Right ventricle myocardium inferior (tissue), 1 donor: Measurements from ENCODE around the gene MARK4. TPM values are rescaled to one million over a fixed set of nuclear protein-coding genes. Genes with fewer than 3 reads are reported as not detected.
"Not testable (repeated sequence)": the region's sequence is repeated elsewhere in the genome, so short reads cannot be mapped to it uniquely, and the experiment has no call there.

Experiments used
- ATAC-seq: fragments of 200-7000 bp; cut with Tn5 transposase; one replicate; pipeline ENCODE4 v1.9.1; 2020; ENCODE audit warnings: mild to moderate bottlenecking, moderate library complexity
- DNase-seq: peaks from one replicate; pipeline ENCODE4 v3.0.0; 2021; ENCODE audit errors: missing footprints
- intact Hi-C: fragments of 100-400 bp; cut with DNase I; formaldehyde crosslinking; loops from one replicate; pipeline ENCODE4 v1.11.0; 2022
- total RNA-seq: library from RNA; stranded (reverse); fragmentation: NEBNext Ultra II Directional; extraction: Animal tissue kit (Norgen Biotek cat#: 25700); gene quantifications from one replicate; pipeline ENCODE4 v1.2.1, GENCODE V29; 2021
- donor health status: DM: no; HTN: yes; CAD: no; lungs with severe emphysema.

The MARK4 gene
- total RNA-seq, 1 donor from 2014 or later, result 24.8 TPM

DNA sequence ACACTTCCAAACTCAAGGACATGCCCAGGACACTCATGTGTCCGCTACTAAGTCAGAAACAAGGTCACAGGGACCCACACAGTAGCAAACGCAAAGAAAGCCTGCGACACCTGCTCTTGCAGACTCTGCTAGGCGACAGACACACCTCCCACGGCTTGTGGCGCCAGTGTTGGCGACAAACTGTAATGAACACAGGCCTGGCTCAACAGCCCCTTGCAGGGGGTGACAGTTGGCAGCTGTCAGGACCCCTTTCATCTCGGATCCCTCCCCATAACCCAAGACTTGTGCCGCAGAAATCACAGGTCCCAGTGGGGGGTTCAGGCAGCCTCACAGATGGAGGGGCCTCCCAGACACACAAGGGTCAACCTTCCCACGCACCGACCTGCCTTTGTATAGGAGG lies 71.2 kb downstream of the MARK4 start:
- intact Hi-C loops, result no loop called here
- peak; percentile 68 for DNase-seq
- no peak for ATAC-seq

DNA sequence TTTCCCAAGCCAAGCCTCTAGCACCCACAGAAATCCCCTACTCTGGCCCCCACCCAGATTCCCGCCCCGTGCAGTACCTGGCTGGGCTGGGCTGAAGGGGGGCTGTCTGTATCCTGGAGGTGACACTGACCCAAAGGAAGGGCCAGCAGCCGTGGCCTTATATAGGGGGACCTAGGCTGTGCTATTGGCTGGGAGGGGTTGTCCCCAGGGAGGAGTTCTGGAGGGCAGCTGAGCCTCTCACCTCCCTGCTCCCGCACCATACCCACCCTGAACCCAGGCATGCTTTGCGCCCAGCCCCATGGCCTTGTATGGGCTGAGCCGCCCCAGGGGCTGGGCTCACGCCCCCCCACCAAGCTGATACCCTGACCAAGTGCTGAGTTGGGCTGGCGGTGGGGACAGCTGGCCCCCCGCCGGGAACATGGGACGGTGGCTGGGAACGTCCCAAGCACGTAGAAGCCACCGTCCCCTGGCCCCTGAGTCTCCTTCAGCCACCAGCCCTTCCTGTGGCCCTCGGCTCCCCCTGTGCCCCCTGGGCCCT lies 71.7 kb downstream of the MARK4 start, which contains the start of gene CKM:
TSS of gene CKM (minus strand) at position 132 of the 538 bp plus-strand sequence. CDS start 3,162 bp downstream, outside the sequence.
- intact Hi-C loops, result no loop called here
- peak; percentile 90 for DNase-seq
- peak; percentile 83 for ATAC-seq

DNA sequence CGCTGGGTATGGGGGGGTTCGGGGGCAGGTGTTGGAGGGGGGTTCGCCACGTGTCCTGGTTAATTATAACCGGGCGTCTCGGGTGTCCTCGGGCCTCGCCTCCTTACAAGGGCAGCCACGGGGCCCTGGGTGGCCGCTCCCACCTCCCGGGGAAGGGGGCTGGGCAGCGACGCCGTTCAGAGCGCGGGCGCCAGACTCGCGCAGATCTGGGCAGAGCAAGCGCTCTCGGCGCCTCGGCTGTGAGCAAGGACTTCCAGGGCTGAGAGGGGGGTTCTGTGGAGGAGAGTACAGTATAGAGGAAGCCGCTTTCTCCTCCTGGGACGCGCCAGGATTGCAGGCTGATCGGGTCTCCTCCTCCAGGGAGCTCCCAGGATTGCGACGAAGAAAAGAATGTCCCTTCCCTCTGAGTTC lies 72.6 kb downstream of the MARK4 start:
- ATAC-seq (peak; percentile 78), DNase-seq (peak; percentile 84)
- intact Hi-C loops, result no loop called here

DNA sequence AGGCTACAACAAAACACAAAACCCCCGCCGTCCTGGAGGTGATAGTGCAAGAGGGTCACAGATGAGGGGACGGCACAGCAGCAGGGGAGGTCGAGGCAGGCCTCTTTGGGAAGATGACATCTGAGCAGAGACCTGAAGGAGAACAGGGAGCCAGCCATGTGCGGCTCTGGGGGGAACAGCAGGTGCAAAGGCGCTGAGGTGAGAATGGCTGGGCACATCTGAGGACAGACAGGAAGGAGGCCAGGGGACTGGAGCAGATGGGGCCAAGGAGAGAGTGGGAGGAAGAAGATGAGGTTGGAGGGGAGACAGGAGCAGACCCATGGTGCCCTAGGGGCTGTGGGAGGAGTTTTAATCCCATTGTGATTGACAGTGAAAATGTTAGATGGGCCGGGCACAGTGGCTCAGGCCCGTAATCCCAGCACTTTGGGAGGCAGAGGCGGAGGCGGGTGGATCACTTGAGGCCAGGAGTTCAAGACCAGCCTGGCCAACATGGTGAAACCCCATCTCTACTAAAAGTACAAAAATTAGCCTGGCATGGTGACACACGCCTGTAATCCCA lies 73.4 kb downstream of the MARK4 start:
- intact Hi-C loops, result no loop called here
- no peak for ATAC-seq
- DNase-seq, result peak; percentile 33

DNA sequence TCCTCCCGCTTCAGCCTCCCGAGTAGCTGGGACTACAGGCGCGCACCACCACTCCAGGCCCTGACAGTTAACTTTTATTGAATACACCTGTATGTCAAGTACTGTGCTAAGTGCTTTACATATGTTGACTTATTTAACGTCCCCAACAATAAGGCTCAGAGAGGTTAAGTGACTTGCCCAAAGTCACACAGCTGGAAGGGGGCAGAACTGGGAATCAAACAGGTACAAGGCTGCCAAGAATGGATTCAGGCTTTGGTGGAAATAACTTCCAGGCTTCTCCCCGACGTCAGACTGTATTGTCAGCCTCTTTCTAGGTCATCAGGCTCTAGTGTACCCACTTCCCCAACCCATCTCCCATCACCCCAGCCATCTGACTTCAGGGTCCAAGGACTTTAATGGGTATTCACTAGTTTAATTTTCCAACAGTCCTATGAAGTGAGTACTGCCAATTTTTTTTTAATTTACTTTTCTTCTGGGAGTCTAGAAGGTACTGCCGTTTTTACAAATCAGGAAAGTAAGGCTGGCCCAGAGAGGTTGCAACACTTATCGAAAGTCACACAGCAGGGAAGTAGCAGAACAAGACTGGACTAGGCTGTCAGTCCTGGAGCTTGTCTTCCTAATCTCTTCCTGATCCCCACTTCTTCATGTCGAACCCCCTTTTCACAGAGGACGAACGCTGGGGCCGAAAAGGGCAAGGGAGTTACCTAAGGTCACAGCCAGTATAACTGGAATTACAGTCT lies 76.5 kb downstream of the MARK4 start:
- intact Hi-C loops, result no loop called here
- ATAC-seq (no peak), DNase-seq (no peak)

DNA sequence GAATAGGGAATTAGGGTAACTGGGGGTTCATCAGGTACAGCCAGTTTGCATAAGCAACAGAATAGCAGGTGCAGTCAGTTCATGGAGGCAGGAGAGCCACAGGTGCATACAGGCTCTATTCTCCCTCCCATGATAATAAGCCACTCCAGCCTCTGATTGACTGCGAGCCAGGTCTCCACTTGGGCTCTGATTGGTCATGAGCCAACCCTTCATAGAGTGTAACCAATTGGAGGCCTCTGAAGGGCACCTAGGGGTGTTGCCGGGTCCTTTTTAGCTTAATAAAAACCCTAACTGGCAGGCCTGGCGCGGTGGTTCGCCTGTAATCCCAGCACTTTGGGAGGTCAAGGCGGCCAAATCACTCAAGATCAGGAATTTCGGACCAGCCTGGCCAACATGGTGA lies 80.3 kb downstream of the MARK4 start:
- no peak for ATAC-seq
- intact Hi-C loops, result loop anchor here (10.0 kb wide), 1 partner anchor 427 kb away; the partner anchor contains the start of gene APOE

DNA sequence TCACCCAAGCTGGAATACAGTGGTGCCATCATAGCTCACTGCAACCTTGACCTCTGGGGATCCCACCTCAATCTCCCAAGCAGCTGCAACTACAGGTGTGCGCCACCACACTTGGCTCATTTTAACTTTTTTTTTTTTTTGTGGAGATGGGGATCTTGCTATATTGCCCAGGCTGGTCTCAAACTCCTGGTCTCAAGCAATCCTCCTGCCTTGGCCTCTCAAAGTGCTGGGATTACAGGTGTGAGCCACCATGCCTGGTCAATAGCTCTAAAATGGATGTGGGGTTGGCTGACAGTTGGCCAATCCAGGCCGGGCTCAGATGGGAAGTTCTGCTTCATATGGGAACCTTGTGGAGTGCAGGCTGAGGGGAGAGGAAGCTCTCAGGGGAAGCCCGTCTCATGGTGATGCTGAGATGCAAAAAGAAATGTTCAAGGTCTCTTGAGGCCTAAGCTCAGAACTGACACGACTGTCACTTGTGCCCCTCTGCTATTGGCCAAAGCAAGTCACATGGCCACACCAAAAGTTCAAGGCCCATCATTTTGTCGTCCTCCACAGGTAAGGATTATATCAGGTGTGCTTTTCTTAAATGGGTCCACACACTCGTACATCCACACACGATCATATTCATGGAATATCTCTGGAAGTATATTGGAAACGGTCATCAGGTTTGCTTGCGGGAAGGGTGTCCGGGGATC lies 82.7 kb downstream of the MARK4 start:
- no peak for DNase-seq
- ATAC-seq, result no peak
- intact Hi-C loops, result loop anchor here (10.0 kb wide), 1 partner anchor 429 kb away; the partner anchor contains the start of gene APOE

More for the DNA sequence above, 80.3 kb downstream of the MARK4 start:
- DNase-seq, result no peak

DNA sequence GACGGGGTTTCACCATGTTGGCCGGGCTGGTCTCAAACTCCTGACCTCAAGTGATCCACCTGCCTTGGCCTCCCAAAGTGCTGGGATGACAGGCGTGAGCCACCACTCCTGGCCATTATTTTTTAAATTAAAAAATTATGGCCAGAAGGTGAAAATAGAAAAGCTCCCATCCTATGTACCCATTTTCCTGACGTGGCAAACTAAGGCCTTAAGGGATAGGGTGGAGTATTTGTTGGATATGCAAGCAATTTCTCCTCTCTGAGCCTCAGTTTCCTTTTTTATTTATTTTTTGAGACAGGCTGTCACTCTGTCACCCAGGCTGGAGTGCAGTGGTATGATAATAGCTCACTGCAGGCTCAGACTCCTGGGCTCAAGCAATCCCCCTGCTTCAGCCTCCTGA lies 83.8 kb downstream of the MARK4 start:
- ATAC-seq, DNase-seq: not testable (repeated sequence)
- intact Hi-C loops, result loop anchor here (10.0 kb wide), 1 partner anchor 430 kb away; the partner anchor contains the start of gene APOE

DNA sequence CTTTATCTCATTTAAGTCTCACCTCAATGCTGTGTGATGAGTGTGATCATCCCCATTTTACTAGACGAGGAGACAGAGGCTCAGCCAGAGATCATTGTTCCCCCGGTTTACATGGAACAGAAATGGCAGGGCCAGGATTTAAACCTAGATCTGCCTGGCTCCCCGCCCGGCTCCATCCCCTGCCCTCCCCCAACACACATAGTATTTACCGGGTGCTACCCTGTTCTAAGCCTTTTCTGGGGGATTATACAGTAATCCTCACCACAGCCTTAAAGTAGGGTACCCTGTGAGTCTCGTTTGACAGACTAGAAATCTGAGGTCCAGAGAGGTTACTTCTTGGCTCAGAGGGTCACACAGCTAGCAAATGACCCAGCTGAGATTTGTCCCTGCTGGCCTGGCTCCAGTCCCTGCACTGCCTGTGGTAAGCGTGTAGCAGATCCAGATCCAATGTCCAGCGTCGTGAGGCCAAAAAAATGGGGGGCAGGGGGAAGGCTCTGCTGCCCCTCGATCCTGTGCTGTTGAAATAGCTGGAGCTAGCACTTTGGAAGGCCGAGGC lies 85.7 kb downstream of the MARK4 start:
- intact Hi-C loops, result loop anchor here (2.0 to 10.0 kb wide), 2 partner anchors 88 to 432 kb away; partner anchors contain the start of gene APOE
- no peak for ATAC-seq
- no peak for DNase-seq

DNA sequence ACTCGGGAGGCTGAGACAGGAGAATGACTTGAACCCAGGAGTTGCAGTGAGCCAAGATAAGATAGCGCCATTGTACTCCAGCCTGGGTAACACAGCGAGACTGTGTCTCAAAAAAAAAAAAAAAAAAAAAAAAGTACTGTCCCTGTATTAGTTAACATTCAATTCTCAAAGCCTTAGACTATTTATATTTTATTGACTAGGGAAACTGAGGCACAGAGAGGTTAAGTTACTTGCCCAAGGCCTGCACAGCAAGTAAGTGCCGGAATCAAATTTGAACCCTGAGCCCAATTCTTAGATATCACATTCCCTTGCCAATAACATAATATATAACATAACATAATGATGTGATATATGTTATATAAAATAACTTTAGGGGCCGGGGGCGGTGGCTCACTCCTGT lies 88.6 kb downstream of the MARK4 start:
- intact Hi-C loops, result loop anchor here (10.0 kb wide), 2 partner anchors 135 to 435 kb away; partner anchors contain the start of gene APOE
- ATAC-seq (no peak), DNase-seq (no peak)

DNA sequence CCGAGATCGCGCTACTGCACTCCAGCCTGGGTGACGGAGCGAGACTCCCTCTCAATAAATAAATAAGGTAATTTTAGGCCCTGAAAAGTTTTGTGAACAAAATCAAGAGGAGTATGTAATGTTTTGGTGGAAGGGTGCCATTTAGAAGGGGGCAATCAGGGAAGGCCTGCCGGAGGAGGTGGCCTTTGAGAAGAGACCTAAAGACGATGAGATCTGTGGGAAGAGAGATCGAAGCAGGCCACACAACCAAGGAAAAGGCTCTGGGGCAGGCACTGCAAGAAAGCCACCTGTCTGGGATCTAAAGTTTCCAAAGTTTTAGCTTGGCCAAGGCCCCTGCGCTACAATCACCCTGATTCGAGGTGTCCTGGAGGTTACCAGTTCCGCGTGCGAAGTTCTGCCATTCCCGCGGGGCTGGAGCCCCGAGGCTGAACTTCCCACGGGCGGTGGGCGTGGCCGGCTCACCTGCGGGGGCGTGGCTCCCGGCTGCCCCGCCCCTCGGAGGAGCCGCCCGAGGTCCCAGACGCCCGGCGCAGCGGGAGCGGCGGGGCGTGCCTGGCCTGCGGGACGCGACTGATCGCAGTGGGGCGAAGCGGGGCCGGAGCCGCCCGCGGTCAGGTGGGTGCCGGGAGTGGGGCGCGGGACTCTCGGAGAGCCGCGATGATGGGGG lies 89.3 kb downstream of the MARK4 start, which contains the start of gene KLC3:
TSS of gene KLC3 (plus strand) at position 519 of the 667 bp plus-strand sequence. CDS start 4,792 bp downstream, outside the sequence.
- intact Hi-C loops, result loop anchor here (10.0 kb wide), 1 partner anchor 136 kb away; no protein-coding TSS in a partner anchor
- no peak for ATAC-seq
- DNase-seq, result no peak

DNA sequence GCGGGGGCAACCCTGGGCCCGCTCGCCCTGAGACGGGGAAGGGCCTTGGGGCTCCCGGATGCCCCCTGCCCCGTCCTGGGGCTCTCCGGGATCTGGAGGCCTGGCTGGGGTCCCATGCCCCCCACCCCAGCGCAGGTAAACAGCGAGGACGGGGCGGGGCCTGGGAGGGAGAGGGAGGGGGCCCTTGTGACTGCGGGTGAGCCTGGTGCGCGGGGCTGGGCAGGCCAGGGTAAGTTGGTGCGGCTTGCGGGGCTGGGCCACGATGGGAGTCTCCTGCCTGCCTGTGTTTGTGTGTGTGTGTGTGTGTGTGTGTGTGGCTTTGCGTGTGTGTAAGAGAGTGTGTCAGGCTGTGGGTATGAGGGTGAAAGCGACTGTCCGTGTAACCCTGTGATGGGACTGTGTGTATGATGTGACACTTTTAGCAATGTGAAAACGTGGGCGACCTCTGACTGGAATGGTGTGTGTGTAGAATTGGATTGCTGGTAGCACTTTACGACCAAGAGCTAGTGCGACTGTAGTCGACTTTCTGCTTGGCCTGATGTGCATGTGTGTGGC lies 89.9 kb downstream of the MARK4 start:
- intact Hi-C loops, result loop anchor here (10.0 kb wide), 1 partner anchor 136 kb away; no protein-coding TSS in a partner anchor
- DNase-seq, result no peak
- no peak for ATAC-seq

DNA sequence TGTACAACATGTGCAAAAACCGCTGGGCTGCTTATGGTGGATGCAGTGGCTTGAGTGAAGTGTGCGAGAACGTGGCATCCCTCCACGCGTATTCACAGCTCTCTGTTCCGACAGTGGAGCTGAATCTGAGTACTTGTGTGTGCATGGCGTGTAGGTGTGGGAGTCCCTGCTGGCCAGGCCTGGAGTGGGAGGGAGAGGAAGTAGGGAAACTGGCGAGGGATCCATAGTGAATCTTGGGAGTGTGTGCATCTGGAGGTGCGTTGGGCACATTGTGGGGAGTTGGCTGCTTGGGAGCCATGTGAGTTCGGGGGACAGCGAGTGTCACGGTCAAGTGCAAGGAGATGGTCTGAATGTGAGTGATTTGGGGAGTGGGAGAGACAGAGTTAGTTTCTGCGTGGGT lies 91.8 kb downstream of the MARK4 start:
- DNase-seq (no peak), ATAC-seq (no peak)
- intact Hi-C loops, result loop anchor here (10.0 kb wide), 1 partner anchor 138 kb away; no protein-coding TSS in a partner anchor

DNA sequence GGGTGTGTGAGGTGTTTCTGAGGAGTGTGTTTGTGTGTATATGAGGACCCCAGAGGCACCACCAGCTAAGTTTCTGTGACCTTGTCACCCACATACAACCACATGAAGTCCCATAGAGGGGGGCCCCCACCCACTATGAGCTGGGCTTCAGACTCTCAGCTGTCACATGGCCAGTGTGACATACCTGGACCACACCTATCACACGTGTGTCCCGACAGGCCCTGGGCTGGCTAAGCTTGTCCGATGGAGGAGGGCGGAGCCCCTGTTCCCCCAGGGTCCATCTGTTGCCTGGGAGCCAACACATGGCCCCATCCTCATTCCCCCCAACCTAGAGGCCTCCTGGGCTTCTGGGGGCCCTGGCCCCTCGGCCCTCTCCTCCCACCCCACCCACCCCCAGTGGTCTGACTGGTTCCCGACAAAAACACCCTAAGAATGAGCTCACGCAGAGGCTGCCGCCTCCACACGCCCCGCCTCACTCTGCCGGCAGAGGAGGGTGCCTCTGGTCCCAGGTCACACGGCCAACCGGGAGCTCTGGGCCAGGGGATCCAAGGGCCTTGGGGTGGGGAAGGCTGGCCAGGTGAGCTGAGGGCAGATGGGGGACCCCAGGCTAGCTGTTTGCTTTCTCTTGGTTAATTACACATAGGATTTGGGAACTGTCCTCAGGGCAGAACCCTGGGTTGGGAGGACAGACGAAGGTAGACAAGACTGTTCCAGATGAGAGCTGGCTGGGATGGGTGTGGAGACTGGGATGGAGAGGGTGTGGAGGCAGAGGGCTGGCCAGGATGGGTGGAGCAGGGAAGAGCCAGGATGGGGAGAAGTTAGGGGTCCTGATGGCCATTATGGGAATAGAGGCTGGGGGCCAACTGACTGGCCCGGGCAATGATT lies 93.8 kb downstream of the MARK4 start:
- intact Hi-C loops, result loop anchor here (10.0 kb wide), 1 partner anchor 140 kb away; no protein-coding TSS in a partner anchor
- no peak for DNase-seq
- ATAC-seq, result no peak

DNA sequence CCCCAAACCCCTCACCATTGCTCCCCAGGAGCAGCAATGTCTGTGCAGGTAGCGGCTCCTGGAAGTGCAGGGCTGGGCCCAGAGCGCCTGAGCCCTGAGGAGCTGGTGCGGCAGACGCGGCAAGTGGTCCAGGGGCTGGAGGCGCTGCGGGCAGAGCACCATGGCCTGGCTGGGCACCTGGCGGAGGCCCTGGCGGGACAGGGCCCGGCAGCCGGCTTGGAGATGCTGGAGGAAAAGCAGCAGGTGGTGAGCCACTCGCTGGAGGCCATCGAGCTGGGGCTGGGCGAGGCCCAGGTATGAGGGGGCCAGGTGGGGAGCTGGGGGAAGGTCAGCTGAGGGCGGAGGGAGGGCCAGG lies 94.4 kb downstream of the MARK4 start:
- ATAC-seq (no peak), DNase-seq (no peak)
- intact Hi-C loops, result loop anchor here (10.0 kb wide), 1 partner anchor 141 kb away; no protein-coding TSS in a partner anchor

DNA sequence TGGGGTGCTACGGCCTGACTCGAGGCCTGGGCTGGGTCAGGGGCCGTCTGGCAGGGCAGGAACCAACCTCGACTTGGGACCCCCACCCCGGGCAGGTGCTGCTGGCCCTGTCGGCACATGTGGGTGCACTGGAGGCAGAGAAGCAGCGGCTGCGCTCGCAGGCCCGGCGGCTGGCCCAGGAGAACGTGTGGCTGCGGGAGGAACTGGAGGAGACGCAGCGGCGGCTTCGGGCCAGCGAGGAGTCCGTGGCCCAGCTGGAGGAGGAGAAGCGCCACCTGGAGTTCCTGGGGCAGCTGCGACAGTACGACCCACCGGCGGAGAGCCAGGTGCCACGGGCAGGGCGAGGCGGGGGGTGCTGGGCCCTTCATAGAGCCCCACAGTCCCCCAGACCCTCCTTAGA lies 95.4 kb downstream of the MARK4 start:
- intact Hi-C loops, result loop anchor here (10.0 kb wide), 1 partner anchor 142 kb away; no protein-coding TSS in a partner anchor
- ATAC-seq (no peak), DNase-seq (no peak)
